NCI-H1694 (cell line): ENCODE data around the gene GNAT1.
"Not testable (repeated sequence)": the region's sequence is repeated elsewhere in the genome, so short reads cannot be mapped to it uniquely, and the experiment has no call there.

ENCODE experiments used
- DNase-seq: peaks from one replicate; lab custom pipeline; 2025; lab: John Stamatoyannopoulos, UW

The GNAT1 gene

DNA sequence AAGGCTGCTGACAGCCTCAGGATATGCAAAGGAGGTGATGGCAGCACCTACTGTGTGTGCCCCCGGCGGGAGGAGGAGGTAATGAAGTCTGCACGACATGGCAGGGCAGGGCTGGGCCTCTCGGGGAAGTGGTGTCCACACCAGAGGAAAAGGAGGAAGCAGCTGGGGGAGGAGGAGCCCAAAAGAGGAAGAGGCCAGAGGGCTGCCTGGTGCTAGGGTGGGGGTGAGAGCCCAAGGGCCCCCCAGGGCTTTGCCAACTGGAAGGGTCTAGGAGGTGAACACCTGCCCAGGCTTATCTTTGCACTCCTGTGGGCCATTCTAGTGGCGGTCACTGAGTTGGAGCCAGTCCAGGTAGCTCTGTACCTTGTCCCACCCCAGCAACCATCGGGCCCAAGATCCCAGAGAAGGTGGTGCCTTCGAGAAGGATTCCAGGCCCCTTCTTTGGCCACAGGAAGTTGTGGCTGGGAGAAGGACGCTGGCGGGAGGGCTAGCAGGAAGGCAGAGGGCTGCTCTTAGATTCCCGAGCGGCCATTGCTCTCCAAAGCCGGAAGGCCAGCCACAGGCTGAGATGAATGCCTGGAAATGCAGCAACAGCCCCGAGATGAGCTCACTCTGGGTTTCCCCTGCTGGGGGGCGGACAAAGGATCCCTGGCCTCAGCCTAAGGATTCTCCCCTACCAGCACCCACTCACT, 51.6 kb downstream of the GNAT1 start:
- no peak for DNase-seq

DNA sequence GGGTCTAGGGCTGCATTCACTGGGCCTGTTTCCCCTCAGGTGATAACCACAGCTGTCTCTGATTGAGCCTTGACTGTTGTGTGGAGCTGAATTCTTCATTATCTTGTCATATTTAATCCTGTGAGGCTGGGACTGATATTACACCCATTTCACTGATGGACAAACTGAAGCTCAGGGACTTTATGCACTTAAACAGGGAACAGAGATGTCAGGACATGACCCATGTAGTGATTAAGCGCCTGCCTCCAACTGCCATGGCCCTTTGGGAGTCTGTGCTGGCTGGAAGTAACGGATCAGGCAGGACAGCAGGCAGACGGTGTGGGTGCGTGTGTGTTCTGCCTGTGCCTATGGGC, 52.1 kb downstream of the GNAT1 start:
- DNase-seq, result no peak

DNA sequence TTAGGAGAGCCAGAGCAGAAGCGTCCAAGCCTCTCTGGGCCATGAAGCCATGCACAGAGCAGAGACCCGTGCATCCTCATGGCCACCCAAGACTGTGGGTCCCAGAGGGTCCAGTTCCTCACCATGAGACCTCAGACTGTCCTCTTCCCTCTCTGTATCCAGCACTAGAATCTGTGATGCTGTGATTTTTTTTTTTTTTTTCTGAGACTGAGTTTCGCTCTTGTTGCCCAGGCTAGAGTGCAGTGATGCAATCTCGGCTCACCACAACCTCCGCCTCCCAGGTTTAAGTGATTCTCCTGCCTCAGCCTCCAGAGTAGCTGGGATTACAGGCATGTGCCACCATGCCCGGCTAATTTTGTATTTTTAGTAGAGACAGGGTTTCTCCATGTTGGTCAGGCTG, 53.4 kb downstream of the GNAT1 start:
- not testable (repeated sequence) for DNase-seq

DNA sequence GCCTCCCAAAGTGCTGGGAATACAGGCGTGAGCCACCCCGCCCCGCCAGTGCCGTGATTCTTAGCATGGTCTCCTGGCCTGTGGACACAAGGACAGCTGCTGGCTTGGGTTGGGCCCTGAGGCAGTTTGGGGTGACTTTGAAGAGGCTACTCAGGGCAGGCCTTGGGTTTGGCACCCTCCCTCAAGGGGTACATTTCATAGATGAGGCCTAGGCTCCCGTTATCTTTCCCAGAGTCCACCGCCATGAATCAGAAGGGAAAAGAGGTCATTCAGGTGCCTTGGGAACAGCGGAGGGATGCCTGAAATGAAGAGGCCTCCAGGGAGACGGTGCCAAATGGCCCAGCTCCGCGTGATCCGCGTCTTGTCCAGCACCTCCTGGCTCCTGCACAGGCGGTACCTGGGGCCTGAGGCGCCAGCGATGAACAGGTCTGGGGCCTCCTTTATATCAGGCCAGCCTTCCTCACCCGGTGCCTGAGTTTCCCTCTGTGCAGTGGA, 53.9 kb downstream of the GNAT1 start:
- DNase-seq, result no peak

DNA sequence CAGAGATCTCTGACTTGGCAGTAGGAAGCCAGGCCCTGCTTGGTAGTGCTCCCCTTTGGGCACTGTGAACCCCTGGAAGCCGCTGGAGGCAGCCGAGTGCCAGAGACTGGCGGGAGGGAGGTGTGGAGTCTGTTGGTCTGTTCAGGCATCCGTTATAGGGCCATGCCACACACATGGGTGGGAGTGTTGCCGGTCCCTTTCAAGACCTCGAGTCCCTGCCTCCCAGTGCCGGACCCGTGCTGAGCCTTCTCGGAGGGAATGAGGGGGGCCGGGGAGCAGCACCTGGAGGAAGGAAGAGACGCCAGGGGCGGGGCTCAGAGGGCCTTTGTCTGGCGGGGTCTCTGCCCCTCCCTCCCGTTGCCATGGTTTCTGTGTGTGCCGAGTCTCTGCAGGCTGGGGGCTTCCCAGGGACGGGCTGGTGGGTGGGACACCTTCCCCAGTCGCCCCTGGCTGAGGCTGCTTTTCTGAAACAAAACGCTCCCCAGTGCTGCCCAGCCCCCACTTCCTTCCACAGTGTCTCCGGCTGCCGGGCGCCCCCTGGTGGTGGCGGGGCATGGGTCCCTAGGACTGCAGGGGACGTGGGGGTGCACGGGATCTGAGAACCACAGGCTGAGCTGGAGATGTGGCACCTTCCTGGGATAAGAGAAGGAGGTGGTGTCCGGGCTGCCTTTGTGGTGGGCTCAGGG, 54.6 kb downstream of the GNAT1 start:
- DNase-seq, result peak; percentile 12

DNA sequence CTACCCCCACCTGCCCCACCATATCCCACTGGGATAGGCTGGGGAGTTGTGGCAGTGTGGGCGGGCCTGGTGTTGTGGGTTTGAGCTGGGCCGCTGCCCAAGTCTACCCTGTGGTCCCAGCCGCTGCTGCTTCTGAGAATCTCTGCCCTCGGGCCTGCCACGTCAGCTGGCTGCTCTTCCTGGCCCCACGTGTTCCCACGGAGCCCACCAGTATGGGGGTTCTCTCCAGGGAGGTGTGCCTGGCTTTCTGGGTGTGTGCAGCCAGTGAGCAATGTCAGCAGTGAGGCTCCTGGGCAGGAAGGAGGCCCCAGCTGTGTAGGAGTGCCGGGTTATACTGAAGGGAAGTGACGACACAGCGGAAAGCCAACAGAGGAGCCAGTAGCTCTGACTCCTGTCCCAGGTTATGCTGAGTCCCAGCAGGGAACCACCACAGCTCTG, 55.1 kb downstream of the GNAT1 start:
- DNase-seq, result no peak
